Activated T-cell treated with anti-CD3 and anti-CD28 coated beads for 24 hours (primary cell): ENCODE data around the gene PPP1R1B.

Source experiments
- DNase-seq: peaks from one replicate; pipeline ENCODE4 v3.0.0-alpha.2; 2020; ENCODE audit warnings: low read depth

The PPP1R1B gene

DNA sequence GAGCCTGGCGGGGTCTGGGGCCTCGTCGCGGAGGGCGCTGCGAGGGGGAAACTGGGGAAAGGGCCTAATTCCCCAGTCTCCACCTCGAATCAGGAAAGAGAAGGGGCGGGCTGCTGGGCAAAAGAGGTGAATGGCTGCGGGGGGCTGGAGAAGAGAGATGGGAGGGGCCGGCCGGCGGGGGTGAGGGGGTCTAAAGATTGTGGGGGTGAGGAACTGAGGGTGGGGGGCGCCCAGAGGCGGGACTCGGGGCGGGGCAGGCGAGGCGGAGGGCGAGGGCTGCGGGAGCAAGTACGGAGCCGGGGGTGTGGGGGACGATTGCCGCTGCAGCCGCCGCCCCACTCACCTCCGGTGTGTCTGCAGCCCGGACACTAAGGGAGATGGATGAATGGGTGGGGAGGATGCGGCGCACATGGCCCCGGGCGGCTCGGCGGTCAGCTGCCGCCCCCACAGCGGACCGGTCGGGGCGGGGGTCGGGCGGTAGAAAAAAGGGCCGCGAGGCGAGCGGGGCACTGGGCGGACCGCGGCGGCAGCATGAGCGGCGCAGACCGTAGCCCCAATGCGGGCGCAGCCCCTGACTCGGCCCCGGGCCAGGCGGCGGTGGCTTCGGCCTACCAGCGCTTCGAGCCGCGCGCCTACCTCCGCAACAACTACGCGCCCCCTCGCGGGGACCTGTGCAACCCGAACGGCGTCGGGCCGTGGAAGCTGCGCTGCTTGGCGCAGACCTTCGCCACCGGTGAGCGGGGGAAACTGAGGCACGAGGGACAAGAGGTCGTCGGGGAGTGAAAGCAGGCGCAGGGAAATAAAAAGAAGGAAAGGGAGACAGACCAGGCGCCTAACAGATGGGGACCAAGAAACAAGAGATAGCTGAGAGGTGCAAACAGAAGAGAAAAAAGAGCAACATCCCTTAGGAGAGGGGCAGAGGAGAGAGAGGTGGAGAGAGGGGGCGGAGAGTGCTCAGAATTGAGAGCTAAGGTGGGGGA is 41.5 kb downstream of the PPP1R1B start, which contains the start of gene PNMT:
Gene PNMT (plus strand): TSS at position 509 of the 980 bp plus-strand sequence. CDS start 23 bp downstream, at position 532.
- DNase-seq: peak; percentile 60

DNA sequence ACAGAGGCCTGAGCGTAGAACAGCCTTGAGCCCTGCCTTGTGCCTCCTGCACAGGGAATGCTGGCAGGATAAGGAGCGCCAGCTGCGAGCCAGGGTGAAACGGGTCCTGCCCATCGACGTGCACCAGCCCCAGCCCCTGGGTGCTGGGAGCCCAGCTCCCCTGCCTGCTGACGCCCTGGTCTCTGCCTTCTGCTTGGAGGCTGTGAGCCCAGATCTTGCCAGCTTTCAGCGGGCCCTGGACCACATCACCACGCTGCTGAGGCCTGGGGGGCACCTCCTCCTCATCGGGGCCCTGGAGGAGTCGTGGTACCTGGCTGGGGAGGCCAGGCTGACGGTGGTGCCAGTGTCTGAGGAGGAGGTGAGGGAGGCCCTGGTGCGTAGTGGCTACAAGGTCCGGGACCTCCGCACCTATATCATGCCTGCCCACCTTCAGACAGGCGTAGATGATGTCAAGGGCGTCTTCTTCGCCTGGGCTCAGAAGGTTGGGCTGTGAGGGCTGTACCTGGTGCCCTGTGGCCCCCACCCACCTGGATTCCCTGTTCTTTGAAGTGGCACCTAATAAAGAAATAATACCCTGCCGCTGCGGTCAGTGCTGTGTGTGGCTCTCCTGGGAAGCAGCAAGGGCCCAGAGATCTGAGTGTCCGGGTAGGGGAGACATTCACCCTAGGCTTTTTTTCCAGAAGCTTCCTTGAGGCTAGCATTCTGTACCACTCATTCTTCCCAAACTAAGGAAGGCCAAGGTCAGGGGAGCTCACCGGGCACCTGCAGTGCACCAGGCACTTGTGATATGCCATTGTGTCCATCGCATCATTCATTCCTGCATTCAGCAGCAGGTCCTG is 43.4 kb downstream of the PPP1R1B start:
- no peak for DNase-seq

DNA sequence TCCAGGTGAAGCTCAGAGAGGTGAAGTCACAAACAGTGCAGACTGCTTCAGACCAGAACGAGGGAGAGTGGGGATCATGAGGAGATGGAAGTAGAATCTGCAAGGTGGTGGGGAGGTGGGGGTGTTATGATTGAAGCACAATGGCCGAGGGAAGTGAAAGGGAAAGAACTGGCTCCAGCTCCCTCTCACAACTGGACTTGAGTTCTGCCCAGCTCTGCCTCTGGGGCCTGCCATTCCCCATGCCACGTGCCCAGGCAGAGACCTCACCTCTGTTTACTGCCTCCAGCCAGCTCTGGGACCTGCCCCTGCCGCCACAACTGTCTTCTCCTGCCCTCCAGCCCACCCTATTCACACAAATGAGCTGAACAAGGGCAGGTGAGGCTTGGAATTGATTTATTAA is 44.0 kb downstream of the PPP1R1B start:
- DNase-seq: no peak

DNA sequence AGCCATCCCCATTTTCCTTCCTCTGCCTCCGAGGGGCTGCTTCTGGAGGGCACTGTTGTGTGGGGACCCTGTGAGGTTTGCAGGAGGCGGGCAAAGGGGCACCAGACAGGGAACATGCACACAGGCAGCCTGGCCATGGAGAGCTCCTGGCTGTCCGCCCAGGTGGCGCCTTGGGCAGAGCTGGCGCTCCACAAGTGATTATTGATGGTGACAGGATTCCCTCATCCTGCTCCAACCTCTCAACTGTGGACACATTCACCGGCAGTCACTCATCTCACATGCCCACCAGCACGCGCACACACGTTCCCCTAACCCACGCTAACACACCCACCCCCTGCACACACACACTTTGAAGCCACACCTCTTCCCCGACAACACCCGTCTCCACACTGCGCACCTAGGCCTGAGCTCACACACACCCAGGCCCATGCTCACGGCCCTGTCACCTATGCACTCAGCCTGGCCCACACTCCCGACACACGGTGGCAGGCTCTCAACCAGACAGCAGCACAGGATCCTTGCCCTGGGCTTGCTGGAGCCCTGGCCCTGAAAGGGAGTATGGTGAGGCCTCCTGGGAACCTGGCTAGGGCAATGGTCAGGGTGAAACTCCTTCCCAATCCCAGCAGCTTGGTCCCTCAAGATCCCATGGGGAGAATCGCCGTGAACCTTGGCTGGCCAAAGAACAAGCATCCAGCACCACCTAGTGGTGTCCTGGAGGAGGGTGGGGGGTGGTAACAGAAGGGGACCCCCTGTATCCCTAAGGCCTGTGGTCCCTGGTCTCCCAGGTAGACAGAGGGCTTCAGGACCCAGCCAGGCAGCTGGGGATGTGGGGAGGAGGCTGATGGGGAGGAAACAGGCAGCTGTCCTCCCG is 45.1 kb downstream of the PPP1R1B start:
- DNase-seq: no peak

DNA sequence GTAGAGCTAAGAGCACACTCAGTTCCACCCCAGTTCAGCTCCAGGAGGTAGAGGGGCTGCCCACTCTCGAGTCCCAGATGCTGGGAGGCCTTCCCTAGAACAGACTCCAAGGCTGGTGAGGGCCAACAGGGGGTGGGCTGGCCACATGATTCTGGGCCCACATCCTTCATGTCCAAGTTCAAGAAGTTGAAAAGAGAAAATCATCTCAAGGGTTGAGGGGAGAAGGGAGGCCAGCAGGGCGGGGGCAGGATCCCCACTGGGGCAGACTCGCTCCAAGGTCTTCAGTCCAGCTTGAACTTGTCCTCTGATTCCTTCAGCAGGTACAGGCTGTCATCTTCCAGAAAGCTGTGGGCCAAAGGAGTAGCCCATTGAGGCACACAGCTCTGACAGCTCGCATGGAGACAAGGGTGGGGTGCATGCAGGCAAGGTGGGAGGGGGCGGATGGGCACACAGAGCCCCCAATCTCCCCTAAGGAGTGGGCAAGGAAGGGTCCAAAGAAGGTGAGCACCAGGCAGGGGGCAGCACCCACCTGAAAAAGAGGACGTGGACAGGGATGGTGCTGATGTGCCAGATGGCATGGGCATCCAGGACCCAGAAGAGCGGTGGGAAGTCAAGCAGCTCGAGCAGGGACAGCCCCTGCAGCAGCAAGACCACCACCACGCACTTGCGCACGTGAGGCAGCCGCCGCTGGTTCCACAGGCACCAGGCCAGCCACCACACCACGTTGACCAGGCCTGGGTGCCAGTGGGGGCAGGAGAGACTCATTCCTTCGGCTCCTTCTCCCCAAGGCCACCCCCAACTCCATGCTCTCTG is 46.0 kb downstream of the PPP1R1B start:
- DNase-seq: no peak

DNA sequence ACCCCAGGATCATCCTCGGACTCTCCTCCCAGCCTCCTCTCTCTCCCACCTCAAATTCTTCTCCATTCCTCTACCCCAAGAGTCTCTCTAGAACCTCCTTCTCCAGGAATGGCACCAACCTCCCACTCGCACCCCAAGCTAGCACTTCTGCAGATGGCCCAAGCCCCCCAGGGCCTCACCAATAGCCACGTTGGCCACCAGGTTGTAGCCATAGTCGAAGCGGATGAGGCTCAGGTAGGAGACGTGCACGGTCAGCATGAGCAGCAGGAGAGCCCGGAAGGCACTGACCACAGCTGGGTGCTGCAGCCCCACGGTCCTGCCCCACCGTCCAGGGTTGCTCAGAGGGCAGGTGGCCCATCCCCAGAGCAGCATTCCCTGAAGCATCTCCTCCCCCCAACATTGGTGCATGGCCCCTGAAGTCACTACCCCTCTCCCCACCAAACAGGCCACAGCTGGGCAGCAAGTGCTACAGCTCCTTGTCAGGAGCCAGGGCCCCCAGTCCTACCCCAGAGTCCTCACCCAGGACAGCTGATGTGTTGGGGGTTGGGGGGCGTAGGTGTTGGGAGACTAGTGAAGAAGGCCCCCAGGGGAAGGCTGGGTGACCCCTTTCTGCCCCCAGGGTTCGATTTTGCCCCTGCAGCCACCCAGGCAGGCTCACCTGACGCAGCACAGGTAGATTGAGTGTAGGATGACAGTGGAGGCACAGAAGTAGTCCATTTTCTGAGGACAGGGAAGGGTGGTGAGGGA is 46.8 kb downstream of the PPP1R1B start:
- no peak for DNase-seq

DNA sequence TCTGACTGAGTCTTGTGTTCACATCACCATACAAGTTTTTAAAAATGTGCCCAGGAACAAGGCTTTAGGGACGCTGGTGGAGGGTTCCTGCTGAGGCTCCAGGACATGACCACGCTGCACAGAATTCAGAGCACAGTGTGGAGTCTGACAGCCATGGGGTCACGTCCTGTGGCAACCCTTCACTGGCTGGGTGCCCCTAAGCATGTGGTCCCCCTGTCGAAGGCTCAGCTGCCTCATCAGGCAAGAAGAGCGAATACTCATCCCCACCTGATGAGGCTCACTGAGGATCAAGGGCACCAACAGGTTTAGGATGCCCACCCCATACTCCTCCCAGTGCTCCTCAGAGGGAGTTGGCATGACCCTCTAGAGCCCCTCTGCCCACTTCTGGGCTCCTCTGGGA is 47.4 kb downstream of the PPP1R1B start:
- no peak for DNase-seq

DNA sequence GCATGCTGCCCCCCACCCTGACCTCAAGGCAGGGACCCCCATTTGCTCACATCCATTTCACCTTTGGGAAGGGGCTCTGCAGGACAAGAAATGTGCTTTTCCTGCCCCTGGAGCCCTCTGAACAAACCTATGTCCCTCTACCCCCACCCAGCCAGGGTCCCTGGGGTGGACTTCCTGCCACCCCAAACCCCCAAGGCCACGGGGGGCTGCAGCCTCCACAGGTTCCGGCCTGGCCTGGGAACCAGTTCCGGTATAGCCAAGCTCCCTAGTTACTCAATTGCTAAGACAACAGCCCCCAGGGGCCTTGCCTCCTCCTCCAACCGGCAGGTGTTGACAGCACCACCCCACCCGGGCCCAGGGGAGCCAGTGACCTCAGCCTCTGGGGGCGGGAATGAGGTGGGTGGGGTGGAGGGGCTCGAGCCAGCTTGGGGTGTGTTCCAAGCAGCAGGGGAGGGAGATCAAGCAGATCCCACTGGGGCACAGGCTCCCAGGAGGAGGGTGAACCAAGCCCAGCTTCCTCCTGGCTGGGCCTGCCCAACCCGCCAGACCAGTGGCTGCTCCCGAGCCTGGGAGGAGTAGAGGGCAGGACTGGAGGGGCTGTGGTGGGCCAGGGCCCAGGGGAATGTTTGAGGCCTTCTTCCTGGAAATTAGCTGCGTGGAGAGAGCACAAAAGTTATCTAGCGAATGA is 48.1 kb downstream of the PPP1R1B start:
- DNase-seq: no peak

DNA sequence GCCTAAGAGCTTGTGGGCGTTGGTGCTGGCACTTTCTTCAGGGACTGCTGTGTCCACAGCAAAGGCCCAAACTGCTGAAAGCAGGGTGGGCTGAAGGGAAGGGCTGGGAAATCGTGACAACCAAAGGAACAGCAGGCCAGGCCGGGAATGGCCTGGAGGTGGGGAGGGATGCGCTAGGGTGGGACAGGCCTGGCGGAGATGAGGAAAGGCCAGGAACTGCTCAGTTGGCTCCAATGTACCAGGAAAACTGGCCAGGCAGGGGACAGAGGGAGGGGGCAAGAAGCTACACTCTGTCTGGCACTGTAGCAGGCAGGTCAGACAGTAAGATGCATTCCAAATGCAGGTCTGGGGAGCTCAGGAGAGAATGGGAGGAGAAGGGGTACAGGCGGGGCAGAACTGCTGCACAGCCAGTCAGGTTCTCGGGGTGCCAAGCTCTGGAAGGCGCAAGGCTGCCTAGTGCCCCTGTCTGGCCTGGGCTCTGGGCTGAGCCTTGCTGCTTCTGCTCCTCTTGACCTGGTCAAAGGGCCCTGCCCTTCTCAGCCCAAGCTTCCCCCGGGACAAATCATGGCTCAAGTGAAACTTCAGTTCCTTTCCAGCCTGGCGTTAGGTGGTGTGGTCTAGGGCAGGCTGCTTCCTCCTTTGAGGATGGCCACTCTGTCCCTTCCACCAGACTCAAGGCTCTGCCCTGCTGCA is 48.8 kb downstream of the PPP1R1B start:
- no peak for DNase-seq

DNA sequence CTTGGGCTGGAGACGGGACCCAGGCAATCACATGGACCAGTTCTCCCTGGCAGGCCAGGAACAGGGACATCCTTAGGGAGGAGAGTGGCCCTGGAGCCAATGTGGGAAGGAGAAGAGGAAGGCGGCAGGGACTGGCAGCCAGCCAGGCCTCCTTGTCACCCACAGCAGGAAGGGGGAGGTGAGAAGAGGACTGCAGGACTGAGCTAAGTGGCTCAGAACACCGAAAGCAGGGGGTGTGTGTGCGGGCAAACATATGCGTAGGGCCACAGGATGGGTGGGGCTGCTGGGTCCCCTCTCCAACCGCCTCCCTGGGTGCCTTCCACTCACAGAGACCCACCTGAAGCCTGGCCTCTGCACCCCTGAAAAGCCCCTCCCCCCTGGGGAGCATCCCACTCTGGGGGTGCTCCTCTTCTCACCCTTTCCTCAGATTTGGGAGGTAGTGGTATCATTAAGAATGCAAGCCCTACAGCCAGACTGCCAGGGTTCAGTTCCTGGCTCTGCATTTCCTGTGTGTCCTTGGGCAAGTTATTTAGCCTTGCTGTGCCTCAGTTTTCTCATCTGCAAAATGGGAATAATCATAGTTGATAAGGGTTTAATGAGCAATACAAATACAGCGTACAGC is 49.6 kb downstream of the PPP1R1B start:
- no peak for DNase-seq

DNA sequence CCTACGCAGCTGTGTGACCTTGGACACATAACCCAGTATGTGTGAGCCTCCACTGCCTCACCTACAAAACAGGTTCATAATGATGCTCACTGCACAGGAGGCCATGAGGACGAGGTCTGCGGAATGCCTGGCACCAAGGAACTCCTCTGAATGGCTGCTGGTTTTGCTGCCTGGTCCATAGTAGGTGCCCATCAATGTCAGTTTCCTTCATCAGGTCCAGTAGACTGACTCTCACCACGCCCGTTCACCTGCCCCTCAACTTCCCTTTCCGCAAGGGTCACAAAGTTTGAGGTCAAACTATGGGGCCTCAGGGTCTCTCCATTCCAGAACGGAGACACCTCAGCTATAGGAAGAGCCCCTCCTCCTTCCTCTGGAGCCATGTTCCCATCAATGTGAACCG is 50.3 kb downstream of the PPP1R1B start:
- no peak for DNase-seq

DNA sequence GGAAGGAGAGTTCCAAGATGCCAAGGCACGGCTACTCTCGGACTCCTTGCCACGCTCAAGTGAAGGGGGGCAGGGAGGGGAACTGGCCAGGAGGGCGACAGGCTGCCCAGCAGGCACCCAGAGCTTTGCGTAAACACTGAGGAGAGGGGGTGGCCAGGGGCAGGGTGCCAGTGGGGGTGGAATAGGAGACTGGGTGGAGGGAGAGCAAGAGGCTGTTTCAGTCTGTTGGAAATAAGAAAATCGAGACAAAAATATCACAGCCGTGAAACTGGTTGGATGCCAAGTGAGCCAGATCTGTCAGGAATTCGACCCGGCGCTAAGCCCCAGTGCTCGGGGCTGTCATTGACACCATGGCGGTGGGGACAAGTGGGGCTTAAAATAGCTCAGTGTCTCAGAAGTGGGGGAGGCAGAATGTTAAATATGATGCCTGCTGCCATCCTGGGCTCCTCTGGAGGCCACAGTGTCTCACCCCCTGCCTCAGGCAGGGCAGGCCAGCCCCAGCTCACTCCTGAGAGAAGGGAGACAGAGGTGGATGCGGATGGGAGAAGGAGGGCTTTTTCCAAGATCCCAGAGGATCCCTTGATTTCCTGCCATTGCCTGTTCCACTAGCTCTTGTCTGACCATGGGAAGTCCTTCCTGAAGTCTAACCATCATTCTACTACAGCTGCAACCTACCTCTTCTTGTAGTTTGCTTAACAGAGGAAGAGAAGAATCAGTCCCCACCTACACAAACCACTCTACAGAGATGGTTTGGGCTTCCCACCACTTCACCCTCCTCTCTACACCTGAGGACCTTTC is 51.0 kb downstream of the PPP1R1B start:
- DNase-seq: no peak

DNA sequence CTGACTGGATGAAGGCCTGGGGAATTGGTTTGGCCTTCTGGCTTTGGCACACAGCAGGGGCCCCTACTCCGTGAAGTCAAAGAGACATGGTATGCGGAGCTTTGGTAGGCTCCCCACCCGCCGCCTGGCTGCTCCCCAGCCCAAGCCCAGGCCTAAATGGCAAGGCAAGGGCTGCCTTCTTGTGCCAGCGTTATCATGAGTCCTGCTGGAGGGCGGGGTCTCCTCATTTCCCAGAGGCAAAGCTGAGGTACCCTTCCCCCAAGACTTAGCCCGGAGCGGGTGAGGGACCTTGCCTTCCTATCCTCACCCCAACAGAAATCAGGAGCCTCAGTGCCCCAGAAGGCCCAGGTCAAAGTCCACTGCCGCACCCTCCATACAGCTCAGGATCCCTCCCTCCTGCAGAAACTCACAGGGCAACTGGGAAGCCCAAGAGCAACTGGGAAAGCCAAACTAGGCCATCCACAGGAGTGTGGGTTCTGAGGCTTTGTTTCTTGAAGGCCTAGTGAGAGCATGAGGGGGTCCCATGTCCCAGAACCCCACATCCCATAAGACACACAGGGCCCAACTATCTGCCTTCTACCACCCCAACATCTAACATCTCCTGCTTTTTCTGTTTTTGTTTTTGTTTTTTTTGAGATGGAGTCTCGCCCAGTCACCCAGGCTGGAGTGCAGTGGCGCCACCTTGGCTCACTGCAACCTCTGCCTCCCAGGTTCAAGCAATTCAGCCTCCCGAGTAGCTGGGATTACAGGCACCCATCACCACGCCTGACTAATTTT is 51.8 kb downstream of the PPP1R1B start:
- no peak for DNase-seq

DNA sequence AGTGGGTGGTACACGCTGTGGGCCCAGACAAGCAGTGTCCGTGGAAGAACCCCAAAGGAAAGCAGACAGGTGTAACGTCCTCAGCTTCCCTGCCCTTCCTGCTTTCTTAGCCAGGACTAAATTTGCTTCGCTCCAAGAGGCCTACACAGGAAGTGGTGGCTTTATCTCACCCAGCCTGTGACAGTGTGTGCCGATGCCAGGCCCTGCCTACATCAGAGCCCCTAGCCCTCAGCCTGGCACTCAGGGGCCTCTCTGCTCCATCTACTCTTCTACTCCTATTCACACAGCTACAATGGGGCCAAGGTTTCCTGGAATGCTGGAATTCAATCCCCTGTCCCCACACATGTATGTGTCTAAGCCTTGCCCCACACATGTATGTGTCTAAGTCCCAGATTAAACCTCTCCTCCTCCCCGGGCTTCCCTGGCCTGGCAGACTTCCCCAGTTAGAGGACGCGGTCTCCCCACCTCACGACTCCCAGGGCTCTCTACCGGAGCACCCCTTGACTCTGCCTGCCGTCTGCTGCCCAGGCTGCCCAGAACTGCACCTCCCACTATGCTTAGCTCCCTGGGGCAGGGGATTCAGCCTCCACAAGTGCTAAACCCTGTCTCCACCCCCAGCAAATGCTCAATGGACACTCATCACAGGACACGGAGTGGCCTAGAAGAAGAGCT is 52.9 kb downstream of the PPP1R1B start:
- peak; percentile 25 for DNase-seq

DNA sequence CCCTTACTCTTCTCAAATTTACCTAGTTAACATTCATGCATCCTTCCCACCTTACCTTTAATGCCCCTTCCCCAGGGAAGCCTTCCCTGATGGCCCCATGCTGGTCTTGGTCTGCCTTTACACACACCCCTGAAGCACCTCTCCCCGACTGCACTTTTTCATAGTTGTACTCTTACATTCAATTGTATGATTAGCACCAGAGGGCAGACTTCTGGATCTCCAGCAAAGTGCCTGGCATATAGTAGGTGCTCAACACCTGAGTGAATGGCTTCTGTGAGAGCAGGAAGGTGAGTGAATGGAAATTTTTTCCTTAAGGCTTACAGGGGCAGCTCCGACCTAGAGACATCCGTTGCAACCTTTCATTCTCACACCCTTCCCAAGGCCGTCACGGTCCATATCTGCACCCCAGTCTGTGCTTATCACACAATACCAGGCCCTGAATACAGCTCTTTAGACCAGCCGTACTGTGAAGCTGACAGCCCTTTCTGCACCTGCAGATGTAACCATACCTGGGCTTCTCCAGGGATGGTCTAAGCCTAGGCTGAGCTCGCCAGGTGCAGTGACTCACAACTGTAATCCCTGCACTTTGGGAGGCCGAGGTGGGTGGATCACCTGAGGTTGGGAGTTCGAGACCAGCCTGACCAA is 56.7 kb downstream of the PPP1R1B start:
- DNase-seq: no peak
